Measurements from ENCODE around the gene ZDHHC8. TPM values are rescaled to one million over a fixed set of nuclear protein-coding genes. Genes with fewer than 3 reads are reported as not detected.

The ZDHHC8 gene
- total and polyA plus RNA-seq, 11 donors, result 15.7 to 45.2 (median 38.2) TPM

DNA sequence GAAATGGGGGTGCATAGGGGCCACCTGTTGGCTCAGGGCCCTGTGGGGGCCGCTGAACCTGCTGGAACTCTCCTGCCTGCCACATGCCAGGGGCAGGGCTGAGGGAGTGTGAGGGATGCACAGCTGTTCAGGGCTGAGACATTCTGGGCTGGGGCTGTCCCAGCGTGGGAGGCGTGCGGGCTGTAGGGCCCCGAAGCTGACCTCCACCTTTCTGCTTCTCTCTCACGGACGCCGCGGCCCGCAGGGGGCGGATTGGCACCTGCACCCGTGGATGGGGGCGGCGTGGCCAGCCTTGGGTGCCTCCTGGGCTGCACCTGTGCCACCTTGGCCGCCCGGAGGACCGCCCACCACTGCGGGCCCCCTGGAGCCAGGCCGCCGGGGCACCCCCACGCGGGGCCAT lies 15.2 kb downstream of the ZDHHC8 start:
- intact Hi-C loops (cut with DNase I), result no loop called here
- DNase-seq (no peak), ATAC-seq (no peak)
- no peak overlapping the region for H3K27ac ChIP-seq
- WGBS, 4 donors, result 88 to 91% (median 89%) methylated on average over 9 to 22 of the region's 22 CpGs
- TF ChIP-seq, protein P1, sequence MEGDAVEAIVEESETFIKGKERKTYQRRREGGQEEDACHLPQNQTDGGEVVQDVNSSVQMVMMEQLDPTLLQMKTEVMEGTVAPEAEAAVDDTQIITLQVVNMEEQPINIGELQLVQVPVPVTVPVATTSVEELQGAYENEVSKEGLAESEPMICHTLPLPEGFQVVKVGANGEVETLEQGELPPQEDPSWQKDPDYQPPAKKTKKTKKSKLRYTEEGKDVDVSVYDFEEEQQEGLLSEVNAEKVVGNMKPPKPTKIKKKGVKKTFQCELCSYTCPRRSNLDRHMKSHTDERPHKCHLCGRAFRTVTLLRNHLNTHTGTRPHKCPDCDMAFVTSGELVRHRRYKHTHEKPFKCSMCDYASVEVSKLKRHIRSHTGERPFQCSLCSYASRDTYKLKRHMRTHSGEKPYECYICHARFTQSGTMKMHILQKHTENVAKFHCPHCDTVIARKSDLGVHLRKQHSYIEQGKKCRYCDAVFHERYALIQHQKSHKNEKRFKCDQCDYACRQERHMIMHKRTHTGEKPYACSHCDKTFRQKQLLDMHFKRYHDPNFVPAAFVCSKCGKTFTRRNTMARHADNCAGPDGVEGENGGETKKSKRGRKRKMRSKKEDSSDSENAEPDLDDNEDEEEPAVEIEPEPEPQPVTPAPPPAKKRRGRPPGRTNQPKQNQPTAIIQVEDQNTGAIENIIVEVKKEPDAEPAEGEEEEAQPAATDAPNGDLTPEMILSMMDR (IDR thresholded peaks at IDR 0.05), result no peak
- TF ChIP-seq POLR2A (IDR thresholded peaks at IDR 0.05), result no peak
- H3K27me3 ChIP-seq, result no peaks in the 10 kb centered on the region
- H3K36me3 ChIP-seq, result peaks cover 0 to 40% (median 6%) of the 10 kb centered on the region in 9 donors
- no peak overlapping the region for H3K4me3 ChIP-seq
- H3K9me3 ChIP-seq, result no peaks in the 10 kb centered on the region
- no peaks in the 10 kb centered on the region for H3K4me1 ChIP-seq

DNA sequence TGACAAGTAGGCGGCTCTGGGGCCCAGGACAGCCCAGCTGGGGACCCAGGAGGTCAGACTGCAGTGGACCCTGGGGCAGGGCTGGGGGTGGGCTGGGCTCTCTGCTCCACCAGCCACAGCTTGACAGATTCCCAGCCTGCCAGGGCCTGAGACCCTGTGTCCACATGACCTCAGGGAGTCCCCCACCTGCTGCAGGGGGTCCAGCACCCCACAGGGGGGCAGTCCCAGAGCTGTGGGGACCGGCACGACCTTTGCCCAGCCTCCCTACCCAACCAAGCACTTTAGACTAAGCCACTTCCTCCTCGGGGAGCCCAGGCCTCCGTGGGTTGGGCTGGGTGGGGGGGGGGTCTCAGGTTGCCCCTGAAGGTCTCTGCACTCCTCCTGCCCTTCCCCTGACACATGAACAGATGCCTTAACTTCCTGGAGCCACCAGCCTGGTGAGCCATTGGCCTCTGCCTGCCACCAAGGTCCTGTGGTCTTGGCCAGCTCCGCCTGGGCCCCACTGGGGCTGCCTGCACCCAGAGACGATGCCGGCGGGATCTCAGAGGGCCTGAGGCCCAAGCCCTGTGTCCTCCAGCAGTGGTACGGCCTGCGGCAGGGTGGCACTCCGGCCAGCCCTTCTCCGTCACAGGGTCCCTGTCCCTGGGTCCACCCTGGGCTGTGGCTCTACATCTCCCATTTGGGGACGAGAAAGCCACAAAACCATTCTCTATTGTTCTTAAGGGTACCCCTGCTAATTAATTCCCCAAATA lies 15.8 kb downstream of the ZDHHC8 start:
- intact Hi-C loops (cut with DNase I), result no loop called here
- 74 to 81% (median 80%) methylated on average over 10 to 14 of the region's 14 CpGs for WGBS, 4 donors
- H3K4me1 ChIP-seq, result no peaks in the 10 kb centered on the region
- no peak overlapping the region for H3K4me3 ChIP-seq
- H3K27ac ChIP-seq, result no peak overlapping the region
- no peak for TF ChIP-seq POLR2A (IDR thresholded peaks at IDR 0.05)
- TF ChIP-seq, protein P1 (IDR thresholded peaks at IDR 0.05), result no peak
- no peaks in the 10 kb centered on the region for H3K9me3 ChIP-seq
- no peaks in the 10 kb centered on the region for H3K27me3 ChIP-seq
- peaks cover 0 to 33% (median 6%) of the 10 kb centered on the region in 9 donors for H3K36me3 ChIP-seq
- ATAC-seq (no peak), DNase-seq (no peak)

DNA sequence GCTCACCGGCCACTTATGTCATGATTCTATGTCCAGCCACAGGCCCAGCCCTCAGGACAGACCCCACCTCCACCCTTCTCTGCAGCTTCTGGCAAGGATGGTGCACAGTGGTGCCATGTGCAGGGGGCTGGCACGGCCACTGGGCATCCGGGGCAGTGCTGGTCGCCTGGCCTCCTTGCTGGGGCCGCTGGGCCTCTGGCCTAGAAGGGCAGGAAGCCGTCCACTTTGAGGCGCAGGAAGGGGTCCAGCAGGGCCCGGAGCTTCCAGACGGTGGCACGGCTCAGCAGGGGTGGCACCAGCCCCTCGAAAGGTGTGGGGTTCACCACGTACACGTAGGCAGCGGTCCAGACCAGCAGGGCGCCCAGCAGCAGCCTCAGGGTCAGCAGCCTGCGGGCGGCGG lies 16.8 kb downstream of the ZDHHC8 start:
- Histone ChIP-seq H3K4me1 (no peaks in the 10 kb centered on the region), H3K27me3 (no peaks in the 10 kb centered on the region), H3K27ac (no peak overlapping the region), H3K4me3 (no peak overlapping the region), H3K9me3 (no peaks in the 10 kb centered on the region), H3K36me3 (peaks cover 0 to 23% (median 5%) of the 10 kb centered on the region in 9 donors)
- DNase-seq (no peak), ATAC-seq (peak in 1 of 4 donors; percentile 1)
- WGBS, 4 donors, result 85 to 90% (median 87%) methylated on average over 9 to 18 of the region's 18 CpGs
- TF ChIP-seq, protein P1 (IDR thresholded peaks at IDR 0.05), result no peak
- no peak for TF ChIP-seq POLR2A (IDR thresholded peaks at IDR 0.05)
- intact Hi-C loops (cut with DNase I), result no loop called here

DNA sequence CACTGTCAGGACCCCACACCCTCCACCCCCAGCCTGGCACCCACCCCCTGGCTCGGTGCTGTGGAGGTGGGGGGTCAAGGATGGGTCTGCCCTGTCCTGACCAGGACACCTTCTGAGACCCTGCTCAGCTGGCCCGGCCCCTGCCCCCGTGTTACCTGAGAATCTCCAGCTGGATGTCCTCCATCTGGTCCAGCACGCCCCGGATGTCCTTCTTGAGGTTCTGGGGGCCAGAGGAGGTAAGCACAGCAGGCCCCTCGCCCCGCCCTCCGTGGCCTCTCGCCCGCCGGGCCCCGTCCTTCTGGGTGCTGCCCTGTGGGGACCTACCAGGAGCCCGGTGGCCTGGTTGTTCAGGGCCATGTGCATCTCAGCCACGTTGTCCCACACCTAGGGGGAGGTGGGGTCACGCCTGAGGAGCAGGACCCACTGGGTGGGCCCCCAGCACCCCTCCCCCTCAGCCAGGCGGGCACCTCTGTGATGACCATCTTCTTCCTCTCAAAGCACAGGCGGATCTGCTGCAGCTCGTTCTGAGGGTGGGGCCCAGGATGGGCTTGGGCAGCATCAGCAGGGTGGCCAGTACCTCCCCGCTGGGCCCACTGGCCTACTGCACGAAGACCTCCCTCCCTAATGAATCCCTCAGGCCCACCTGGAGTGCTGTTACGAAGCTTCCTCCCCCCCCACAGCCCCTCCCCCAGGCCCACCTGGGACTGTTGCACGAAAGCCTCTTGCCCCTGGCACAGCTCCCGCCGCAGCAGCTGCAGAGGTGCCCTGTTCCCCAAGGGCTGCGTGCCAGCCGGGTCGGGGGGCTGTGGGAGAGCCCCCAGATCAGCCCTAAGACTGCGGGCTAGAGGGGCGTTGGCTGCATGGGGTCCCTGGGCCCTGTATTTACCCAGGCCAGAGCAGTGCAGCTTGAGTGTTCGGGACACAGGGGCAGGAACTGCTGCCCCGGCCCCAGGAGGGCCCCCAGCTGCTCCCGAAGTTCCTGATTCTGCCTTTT lies 17.9 kb downstream of the ZDHHC8 start:
- Histone ChIP-seq H3K4me3 (no peak overlapping the region), H3K9me3 (no peaks in the 10 kb centered on the region), H3K36me3 (peaks cover 0 to 15% (median 0%) of the 10 kb centered on the region in 9 donors), H3K4me1 (no peaks in the 10 kb centered on the region), H3K27ac (no peak overlapping the region), H3K27me3 (no peaks in the 10 kb centered on the region)
- WGBS, 4 donors, result 73 to 80% (median 77%) methylated on average over 22 to 32 of the region's 32 CpGs
- DNase-seq, result no peak
- no peak for TF ChIP-seq POLR2A (IDR thresholded peaks at IDR 0.05)
- TF ChIP-seq, protein P1 (IDR thresholded peaks at IDR 0.05), result no peak
- intact Hi-C loops (cut with DNase I), result no loop called here
- ATAC-seq, result no peak
